ENCODE measurements around the gene UQCC2. TPM values are rescaled to one million over a fixed set of nuclear protein-coding genes. Genes with fewer than 3 reads are reported as not detected.
A peak's percentile ranks its signal among the peaks of the same experiment; 100 is the strongest.

The UQCC2 gene
- polyA plus RNA-seq, 1 donor from 2014 or later = 45.2 TPM

DNA sequence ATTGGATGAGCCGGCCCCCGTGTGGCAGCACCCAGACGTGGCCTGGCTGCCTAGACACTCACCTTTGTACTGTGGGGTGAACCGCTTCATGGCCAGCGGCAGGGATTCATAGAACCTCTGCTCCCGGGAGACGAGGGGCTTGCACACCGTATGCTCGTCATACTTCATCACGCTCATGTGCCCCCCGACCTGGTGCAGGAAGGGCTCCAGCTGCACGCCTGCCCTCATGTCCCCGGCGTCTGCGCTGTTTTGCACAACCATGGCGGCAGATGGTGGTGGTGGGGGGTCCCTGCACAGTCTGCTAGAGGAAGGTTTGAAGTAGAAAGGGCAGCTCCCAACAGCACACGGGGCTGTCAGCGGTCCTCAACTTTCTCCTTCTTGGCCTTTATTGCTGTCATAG lies 23.7 kb upstream of the UQCC2 start:
- Mint-ChIP-seq H3K27ac (no peak overlapping the region), H3K4me1 (no peaks in the 10 kb centered on the region), H3K9me3 (no peaks in the 10 kb centered on the region)

DNA sequence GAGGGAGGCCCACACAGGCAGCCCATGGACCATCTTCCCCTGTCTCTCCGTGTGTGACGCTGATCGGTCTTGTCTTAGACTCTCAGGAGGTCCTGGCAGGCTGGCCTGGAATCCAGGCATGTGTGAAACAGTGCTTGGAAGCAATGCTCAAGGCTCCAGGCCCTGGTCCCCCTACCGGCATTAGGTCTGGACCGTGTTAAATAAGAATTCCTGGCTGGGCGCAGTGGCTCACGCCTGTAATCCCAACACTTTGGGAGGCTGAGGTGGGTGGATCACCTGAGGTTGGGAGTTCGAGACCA lies 22.2 kb upstream of the UQCC2 start:
- H3K27ac Mint-ChIP-seq = no peak overlapping the region
- no peaks in the 10 kb centered on the region for H3K9me3 Mint-ChIP-seq
- H3K4me1 Mint-ChIP-seq = no peaks in the 10 kb centered on the region
- no peaks in the 10 kb centered on the region for H3K36me3 Mint-ChIP-seq
- H3K27me3 Mint-ChIP-seq = peaks cover 4% of the 10 kb centered on the region
- no peak overlapping the region for H3K4me3 Mint-ChIP-seq

More for the DNA sequence above, 23.7 kb upstream of the UQCC2 start:
- Mint-ChIP-seq H3K27me3 (no peaks in the 10 kb centered on the region), H3K4me3 (no peak overlapping the region), H3K36me3 (no peaks in the 10 kb centered on the region)

DNA sequence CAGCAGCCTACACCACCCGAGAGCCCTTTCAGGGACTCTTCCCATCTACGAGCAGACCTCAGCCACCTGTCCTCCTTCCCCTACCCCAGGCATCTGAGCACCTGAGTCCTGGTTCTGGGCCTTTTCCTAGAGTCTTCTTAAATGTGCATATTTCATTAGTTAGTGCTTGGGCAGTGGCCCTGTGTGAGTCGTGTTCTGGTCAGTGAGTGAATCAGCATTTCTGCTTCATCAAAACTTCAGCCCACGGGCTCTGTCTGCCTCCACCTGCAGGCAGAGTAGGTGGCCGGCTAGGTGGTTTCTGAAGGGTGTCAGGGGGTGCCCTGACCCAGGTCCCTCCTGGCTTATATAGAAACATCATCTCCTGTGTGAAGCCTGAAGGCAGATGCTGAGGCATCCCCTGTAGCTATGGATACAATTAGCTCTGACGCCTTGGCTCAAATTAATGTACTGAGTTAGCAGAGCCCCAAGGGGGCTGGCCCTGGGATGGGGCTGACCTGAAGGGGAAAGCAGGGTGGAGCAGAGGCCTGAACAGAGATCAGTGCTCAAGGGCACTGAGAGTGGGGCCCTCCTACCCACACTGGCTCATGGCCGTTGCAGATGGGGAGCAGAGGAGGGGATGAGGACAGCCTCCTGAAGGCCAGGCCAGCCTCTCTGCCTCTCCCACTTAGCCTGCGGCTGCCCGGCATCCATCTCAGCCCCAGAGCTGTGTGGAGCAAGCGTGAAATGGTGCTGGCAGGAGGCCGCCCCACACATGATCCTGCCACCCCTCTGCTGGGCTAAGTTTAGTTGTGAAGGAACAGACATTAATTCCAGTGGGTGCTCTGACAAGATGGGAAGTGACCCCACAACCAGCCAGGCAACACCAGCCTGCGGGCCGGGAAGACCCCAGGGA lies 21.6 kb upstream of the UQCC2 start:
- no peak overlapping the region for H3K27ac Mint-ChIP-seq
- no peaks in the 10 kb centered on the region for H3K4me1 Mint-ChIP-seq
- no peaks in the 10 kb centered on the region for H3K36me3 Mint-ChIP-seq
- H3K4me3 Mint-ChIP-seq = no peak overlapping the region
- no peaks in the 10 kb centered on the region for H3K9me3 Mint-ChIP-seq
- H3K27me3 Mint-ChIP-seq = peaks cover 7% of the 10 kb centered on the region

DNA sequence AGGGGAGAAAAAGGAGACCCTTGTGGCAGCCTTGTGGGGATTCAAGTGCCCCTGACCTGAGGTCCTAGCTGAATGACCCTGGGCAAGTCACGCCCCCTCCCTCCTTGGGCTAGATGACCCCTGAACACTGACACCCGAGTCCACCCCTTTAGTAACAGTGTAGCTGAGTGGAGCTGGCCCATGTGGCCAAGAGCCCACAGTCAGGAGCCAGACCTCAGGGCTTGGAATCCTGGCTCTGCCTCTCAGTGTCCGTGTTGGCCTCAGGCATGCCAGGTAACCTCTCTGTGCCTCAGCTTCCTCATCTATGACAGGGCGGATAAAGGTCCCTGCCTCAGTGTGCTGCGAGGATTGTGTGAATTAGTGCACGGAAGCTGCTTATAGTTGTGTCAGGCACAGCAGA lies 20.9 kb upstream of the UQCC2 start:
- Mint-ChIP-seq H3K9me3 (no peaks in the 10 kb centered on the region), H3K4me1 (peaks cover 5 to 6% (median 5%) of the 10 kb centered on the region in 3 donors), H3K4me3 (no peak overlapping the region), H3K36me3 (no peaks in the 10 kb centered on the region), H3K27me3 (peaks cover 7% of the 10 kb centered on the region), H3K27ac (no peak overlapping the region)

DNA sequence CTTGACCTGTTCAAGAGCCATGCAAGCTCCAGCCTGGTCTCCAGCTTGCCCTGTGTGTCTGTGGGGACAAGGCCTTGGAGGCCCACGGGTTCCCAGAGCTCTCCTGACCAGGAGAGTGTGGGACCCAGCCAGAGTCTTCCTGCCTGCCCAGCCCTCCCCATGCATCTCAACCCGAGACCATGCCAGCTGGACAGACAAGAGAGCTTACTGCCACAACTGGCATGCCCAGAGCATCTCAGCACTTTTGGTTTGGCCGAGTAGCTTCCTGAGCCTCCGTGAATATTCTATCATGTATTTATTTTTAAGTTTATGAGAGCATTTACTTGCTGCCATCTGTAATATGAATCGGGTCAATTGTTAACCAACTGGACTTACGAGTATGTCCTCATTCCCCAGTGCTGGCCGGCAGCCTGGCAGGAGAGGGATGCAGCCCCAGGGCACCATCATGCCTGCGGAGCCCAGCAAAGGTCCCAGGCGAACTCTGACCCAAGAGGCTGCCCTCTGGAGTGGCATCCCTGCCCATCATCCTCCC lies 20.3 kb upstream of the UQCC2 start:
- Mint-ChIP-seq H3K27ac (no peak overlapping the region), H3K36me3 (no peaks in the 10 kb centered on the region), H3K9me3 (no peaks in the 10 kb centered on the region), H3K4me3 (no peak overlapping the region), H3K4me1 (peaks cover 7% of the 10 kb centered on the region in 3 donors), H3K27me3 (peaks cover 7% of the 10 kb centered on the region)

DNA sequence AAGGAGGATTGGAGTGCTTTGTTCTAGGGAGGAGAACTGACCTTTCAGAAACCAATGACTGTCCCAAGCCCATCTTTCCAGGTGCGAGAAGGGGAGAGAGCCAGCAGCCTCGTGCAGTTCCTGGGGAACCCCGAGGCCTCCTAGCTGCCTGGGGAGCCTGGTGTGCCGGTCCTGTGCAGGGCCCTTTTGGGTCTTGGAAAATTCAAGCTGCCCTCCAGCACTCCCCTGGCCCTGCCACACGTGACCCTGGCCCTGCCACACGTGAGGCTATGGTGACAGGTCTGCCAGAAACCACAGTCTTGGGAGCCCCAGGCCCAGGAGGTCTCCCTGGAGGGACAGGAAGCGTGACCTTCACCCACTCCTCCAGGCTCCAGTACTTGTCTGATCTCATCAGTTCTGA lies 19.5 kb upstream of the UQCC2 start:
- Mint-ChIP-seq H3K36me3 (no peaks in the 10 kb centered on the region), H3K9me3 (no peaks in the 10 kb centered on the region), H3K27ac (no peak overlapping the region), H3K4me3 (no peak overlapping the region), H3K4me1 (peaks cover 7 to 10% (median 7%) of the 10 kb centered on the region in 3 donors), H3K27me3 (peaks cover 8% of the 10 kb centered on the region)

DNA sequence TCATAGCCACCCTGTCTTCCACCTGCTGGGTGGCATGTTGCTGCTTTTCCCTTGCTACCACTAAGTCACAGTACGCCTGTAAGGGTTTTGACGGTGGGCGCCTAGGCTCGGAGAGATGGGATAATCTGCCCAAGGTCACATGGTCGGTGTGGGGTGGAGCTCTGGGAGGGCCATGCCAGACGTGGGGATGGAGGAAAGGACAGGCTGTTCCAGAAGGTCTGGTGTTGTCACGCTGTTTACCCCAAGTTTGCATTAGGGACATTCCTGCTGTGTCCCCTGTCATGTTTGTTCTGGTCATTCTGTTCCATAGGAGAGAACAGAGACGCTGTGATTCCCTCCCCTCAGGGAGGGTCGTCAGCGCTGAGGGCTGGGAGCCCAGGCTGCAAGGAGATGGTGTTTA lies 19.1 kb upstream of the UQCC2 start:
- Mint-ChIP-seq H3K4me3 (no peak overlapping the region), H3K27me3 (peaks cover 8% of the 10 kb centered on the region), H3K36me3 (no peaks in the 10 kb centered on the region), H3K4me1 (peaks cover 7 to 10% (median 7%) of the 10 kb centered on the region in 3 donors), H3K27ac (no peak overlapping the region), H3K9me3 (no peaks in the 10 kb centered on the region)

DNA sequence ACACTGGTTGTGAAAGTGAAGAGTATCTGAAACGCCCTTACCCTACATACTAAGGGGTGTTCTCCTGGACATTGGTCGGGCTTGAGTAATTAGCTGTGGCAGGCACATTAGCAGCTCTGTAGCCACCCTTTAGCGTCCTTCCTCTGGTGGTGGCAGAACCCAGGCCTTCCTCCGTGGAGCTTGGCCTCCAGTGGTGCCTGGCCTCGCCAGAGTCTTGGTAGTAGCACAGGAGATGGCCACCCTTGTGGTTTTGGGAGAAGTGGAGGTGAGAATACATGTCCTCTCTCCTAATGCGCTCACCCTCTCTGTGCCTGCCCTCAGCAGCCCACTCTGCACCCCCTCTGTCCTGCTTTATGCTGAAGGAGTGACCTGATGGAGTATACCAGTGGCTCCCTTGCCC lies 17.6 kb upstream of the UQCC2 start:
- H3K36me3 Mint-ChIP-seq = no peaks in the 10 kb centered on the region
- peaks cover 21% of the 10 kb centered on the region for H3K27me3 Mint-ChIP-seq
- H3K27ac Mint-ChIP-seq = no peak overlapping the region
- H3K4me3 Mint-ChIP-seq = no peak overlapping the region
- H3K9me3 Mint-ChIP-seq = no peaks in the 10 kb centered on the region
- H3K4me1 Mint-ChIP-seq = peaks cover 10 to 13% (median 13%) of the 10 kb centered on the region in 3 donors

DNA sequence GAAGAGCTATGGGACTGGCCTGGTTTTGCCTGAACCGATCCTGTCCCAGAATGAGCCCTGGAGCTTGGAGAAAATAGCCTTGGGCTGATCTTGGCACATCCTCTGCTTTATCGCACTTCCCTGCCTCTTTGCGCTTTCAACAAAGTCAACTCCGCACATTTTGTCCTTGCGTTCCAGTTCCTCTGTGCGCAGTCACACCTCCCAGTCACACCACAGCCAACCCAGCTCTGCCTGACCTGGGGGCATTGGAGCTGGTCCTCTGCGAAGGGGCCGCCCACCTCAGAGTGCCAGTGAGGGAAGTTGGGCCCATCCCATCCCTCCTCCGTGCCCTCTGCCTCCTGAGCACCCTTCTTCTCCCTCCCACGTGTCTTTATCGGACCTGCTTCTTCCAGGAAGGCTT lies 16.9 kb upstream of the UQCC2 start:
- H3K4me1 Mint-ChIP-seq = peaks cover 11 to 14% (median 13%) of the 10 kb centered on the region in 3 donors
- no peaks in the 10 kb centered on the region for H3K36me3 Mint-ChIP-seq
- H3K9me3 Mint-ChIP-seq = no peaks in the 10 kb centered on the region
- no peak overlapping the region for H3K4me3 Mint-ChIP-seq
- H3K27ac Mint-ChIP-seq = no peak overlapping the region
- peaks cover 25% of the 10 kb centered on the region for H3K27me3 Mint-ChIP-seq

DNA sequence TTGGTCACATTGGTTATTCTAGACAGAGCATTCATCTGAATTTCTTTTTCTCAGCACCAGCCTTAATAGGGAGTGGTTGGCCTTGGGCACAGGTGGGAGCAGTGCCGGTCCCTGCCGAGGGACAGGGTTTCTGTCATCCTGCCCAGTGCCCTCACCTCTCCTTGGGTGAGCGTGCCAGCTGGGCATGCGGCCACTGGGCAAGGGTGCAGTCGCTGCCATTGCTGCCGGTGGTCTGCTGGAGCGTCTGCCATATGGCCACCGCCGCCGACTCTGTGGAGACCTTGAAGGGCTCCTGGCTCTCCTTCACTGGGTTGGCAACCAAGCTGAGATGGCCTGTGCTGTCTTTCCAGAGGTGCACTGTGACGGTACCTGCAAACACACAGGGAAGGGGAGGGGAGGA lies 16.4 kb upstream of the UQCC2 start:
- Mint-ChIP-seq H3K9me3 (no peaks in the 10 kb centered on the region), H3K4me3 (peak overlapping the region in 1 of 4 donors; percentile 37), H3K27ac (no peak overlapping the region), H3K36me3 (no peaks in the 10 kb centered on the region), H3K4me1 (peaks cover 11 to 14% (median 13%) of the 10 kb centered on the region in 3 donors), H3K27me3 (peaks cover 27% of the 10 kb centered on the region)

DNA sequence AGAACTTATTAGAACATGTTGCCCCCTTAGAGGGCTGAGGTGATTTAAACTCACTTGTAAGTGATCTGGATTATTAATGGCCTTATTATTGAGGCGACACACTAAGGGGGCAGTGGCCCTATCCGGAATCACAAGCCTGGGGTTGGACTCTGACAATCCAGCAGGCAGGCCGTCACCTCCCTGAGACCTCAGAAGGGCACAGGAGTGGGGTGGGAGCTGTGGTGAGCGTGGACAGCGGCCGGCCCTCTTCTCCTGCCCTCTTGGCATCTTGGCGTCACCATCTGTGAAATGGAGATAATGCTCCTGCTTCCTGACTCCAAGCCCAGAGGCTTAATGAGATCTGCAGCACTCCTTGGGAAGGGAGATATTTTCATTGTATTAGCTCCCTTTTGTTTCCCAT lies 15.6 kb upstream of the UQCC2 start:
- Mint-ChIP-seq H3K4me1 (peaks cover 11 to 15% (median 13%) of the 10 kb centered on the region in 3 donors), H3K27ac (no peak overlapping the region), H3K9me3 (no peaks in the 10 kb centered on the region), H3K27me3 (peaks cover 29% of the 10 kb centered on the region), H3K36me3 (no peaks in the 10 kb centered on the region), H3K4me3 (no peak overlapping the region)

DNA sequence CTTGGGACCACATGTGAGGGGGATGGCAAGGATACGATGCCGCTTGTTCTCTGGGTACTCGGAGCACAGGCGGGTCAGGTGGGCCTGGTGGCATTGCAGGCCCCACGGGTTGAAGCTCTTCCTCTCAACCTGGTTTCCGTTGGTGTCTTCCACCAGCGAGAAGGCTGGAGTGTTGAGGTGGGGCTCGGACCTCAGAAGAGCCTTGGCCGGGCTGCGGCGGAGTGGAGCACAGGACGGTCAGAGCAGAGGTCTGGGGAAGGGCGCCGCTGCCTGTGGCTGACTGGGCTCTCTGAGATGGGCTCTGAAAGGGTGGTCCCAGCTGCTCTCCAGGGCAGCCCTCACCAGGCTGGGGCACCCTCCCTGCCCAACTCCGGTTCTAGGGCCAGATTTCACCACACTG lies 15.2 kb upstream of the UQCC2 start:
- Mint-ChIP-seq H3K36me3 (no peaks in the 10 kb centered on the region), H3K9me3 (no peaks in the 10 kb centered on the region), H3K4me1 (peaks cover 12 to 19% (median 16%) of the 10 kb centered on the region in 3 donors), H3K4me3 (no peak overlapping the region), H3K27ac (no peak overlapping the region), H3K27me3 (peaks cover 31% of the 10 kb centered on the region)

DNA sequence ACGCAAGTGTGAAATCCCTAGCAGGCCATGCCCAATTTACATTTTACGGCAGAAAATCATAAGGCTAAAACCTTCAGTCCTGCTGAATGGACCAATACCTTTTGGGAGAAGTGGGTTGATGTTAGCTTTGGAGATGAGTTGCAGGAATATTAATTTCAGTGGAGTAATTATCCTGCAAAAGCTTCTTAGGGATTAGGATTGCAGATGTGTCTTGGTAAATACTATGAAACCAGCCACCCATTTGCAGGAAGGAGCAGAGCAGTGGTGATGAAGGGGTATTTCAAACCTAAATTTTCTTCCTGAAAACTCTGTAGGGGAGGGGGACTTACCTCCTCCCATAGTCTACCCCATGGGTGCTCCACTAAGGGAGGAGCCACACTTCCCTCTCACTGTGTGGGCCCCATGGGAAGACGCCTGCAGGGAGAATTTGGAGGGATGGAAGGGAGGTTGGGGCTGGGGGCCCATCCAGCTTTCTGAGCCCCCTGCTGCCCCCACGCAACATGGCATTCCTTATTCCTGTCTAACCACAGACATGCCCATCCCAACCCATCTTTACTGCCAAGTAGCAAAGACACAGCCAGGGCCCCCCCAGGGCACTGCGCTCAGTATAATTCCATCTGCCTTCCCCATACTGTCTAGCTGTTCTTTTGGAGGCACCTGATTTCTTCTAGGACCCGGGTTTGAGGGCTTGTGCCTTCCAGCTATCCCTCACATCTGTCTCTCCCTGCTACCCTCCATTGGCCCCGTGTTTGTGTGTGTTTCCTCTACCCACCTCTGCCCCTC lies 14.6 kb upstream of the UQCC2 start:
- H3K4me3 Mint-ChIP-seq = peak overlapping the region in 1 of 4 donors; percentile 25
- H3K4me1 Mint-ChIP-seq = peaks cover 18 to 25% (median 21%) of the 10 kb centered on the region in 3 donors
- H3K27ac Mint-ChIP-seq = no peak overlapping the region
- no peaks in the 10 kb centered on the region for H3K36me3 Mint-ChIP-seq
- no peaks in the 10 kb centered on the region for H3K9me3 Mint-ChIP-seq
- H3K27me3 Mint-ChIP-seq = peaks cover 31% of the 10 kb centered on the region

DNA sequence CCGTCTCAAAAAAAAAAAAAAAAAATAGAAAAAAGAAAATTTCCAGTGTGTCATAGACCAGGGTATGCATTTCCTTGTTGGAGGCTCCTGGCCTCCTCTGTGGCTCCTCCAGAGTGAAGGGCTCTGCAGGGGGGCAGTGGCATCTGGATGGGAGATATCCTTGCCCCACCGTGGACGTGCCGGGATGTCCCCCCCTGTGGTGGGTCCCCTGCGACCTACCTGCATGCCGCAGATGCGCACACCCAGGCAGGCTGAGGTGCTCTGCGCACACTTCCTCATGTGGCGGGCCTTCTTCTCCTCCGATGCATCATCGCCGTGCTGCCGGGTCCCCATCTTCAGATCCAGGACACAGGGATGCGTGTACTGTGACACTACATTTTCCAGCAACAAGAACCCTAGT lies 13.7 kb upstream of the UQCC2 start:
- Mint-ChIP-seq H3K4me3 (no peak overlapping the region), H3K27me3 (peaks cover 39% of the 10 kb centered on the region), H3K27ac (no peak overlapping the region), H3K9me3 (no peaks in the 10 kb centered on the region), H3K4me1 (peaks cover 21 to 29% (median 25%) of the 10 kb centered on the region in 3 donors), H3K36me3 (peaks cover 2% of the 10 kb centered on the region)

Data from IgD-negative memory B cell (primary cell).